HL-60 (cell line): ENCODE measurements around the gene HTR3B.

Source experiments
- DNase-seq, 2 experiments: peaks; one replicate each; pipeline ENCODE4 v3.0.0-alpha.2; 2010 to 2020; ENCODE audit warnings: low read depth in 1 of 2, low spot score in 1 of 2
- H3K27ac ChIP-seq: fragments of 250-450 bp; sonication (Bioruptor Pico); replicated peaks from 2 replicates; pipeline ENCODE4 v1.5.1; 2020; ENCODE audit warnings: mild to moderate bottlenecking, moderate library complexity
- H3K27me3 ChIP-seq: fragments of 250-450 bp; sonication (Bioruptor Pico); 2 replicates; pipeline ENCODE4 v1.5.1; 2021; ENCODE audit warnings: mild to moderate bottlenecking, moderate library complexity; ENCODE audit not compliant: insufficient read depth, poor library complexity, severe bottlenecking
- H3K4me3 ChIP-seq: replicated peaks from 2 replicates; pipeline ENCODE4 v1.5.1; 2011; ENCODE audit warnings: mild to moderate bottlenecking, control low read depth, low read length; ENCODE audit not compliant: insufficient read depth
- GABPA ChIP-seq: IDR thresholded peaks from 2 replicates; pipeline ENCODE4 v1.6.1; 2012; ENCODE audit warnings: low read depth
- POLR2AphosphoS5 ChIP-seq: IDR thresholded peaks from 2 replicates; pipeline ENCODE4 v1.6.1; 2012; ENCODE audit warnings: low read depth
- SPI1 ChIP-seq: IDR thresholded peaks from 2 replicates; pipeline ENCODE4 v1.6.1; 2012; ENCODE audit warnings: low read depth, mild to moderate bottlenecking, borderline replicate concordance
- TF ChIP-seq, protein P1 (sequence below): IDR thresholded peaks from 2 replicates; pipeline ENCODE4 v1.6.1; 2012; ENCODE audit warnings: low read depth; ENCODE audit not compliant: insufficient replicate concordance
- TF ChIP-seq, protein P2 (sequence below): IDR thresholded peaks from one replicate; pipeline ENCODE4 v1.5.1; 2011; ENCODE audit warnings: low read length, control low read depth, inconsistent platforms; ENCODE audit not compliant: insufficient read depth

Gene HTR3B

DNA sequence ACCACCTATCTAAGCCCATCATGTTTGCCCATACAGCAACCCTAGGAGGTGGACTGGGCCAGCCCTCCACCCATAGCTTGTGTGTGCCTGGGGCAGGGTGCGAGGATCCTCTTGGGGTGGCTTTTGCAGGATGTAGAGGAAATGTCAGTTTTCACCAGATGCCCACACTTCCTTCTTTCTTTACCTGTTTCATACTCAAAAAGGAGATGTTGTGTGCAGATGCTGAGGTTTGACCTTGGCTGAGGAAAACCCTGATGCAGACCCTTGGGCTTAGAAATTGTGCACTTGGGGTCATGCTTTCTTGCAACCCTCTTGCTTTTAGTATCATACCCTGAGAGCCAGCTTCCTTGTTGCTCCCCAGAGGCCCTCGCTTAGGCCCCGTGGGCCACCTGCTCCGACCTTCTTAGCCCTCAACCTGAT lies 72.5 kb downstream of the HTR3B start:
- Histone ChIP-seq H3K27ac (no peak overlapping the region), H3K27me3 (no peaks in the 10 kb centered on the region), H3K4me3 (no peak overlapping the region)
- TF ChIP-seq SPI1 (peak; percentile 57; the same call in 1 of the 2 replicates), POLR2AphosphoS5 (no peak)
- peak in 1 of 2 experiments; percentile 39 for DNase-seq

DNA sequence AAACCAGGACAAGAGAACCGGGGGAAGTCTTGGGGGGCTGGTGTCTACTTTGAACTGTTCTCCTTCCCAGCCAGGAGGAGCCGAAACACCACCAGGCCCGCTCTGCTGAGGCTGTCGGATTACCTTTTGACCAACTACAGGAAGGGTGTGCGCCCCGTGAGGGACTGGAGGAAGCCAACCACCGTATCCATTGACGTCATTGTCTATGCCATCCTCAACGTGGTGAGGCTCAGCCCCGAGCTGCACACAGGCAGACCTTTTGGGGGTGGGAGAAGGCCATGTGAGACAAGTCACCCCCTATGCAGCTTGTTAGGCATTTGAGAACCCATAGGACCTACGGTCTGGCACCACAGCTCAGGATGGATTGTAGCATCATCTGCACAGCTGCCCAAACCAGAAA lies 73.1 kb downstream of the HTR3B start:
- no peak for DNase-seq
- no peaks in the 10 kb centered on the region for H3K27me3 ChIP-seq
- TF ChIP-seq, protein P1, sequence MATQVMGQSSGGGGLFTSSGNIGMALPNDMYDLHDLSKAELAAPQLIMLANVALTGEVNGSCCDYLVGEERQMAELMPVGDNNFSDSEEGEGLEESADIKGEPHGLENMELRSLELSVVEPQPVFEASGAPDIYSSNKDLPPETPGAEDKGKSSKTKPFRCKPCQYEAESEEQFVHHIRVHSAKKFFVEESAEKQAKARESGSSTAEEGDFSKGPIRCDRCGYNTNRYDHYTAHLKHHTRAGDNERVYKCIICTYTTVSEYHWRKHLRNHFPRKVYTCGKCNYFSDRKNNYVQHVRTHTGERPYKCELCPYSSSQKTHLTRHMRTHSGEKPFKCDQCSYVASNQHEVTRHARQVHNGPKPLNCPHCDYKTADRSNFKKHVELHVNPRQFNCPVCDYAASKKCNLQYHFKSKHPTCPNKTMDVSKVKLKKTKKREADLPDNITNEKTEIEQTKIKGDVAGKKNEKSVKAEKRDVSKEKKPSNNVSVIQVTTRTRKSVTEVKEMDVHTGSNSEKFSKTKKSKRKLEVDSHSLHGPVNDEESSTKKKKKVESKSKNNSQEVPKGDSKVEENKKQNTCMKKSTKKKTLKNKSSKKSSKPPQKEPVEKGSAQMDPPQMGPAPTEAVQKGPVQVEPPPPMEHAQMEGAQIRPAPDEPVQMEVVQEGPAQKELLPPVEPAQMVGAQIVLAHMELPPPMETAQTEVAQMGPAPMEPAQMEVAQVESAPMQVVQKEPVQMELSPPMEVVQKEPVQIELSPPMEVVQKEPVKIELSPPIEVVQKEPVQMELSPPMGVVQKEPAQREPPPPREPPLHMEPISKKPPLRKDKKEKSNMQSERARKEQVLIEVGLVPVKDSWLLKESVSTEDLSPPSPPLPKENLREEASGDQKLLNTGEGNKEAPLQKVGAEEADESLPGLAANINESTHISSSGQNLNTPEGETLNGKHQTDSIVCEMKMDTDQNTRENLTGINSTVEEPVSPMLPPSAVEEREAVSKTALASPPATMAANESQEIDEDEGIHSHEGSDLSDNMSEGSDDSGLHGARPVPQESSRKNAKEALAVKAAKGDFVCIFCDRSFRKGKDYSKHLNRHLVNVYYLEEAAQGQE = no peak
- TF ChIP-seq SPI1 (no peak), POLR2AphosphoS5 (no peak), GABPA (no peak)
- TF ChIP-seq, protein P2, sequence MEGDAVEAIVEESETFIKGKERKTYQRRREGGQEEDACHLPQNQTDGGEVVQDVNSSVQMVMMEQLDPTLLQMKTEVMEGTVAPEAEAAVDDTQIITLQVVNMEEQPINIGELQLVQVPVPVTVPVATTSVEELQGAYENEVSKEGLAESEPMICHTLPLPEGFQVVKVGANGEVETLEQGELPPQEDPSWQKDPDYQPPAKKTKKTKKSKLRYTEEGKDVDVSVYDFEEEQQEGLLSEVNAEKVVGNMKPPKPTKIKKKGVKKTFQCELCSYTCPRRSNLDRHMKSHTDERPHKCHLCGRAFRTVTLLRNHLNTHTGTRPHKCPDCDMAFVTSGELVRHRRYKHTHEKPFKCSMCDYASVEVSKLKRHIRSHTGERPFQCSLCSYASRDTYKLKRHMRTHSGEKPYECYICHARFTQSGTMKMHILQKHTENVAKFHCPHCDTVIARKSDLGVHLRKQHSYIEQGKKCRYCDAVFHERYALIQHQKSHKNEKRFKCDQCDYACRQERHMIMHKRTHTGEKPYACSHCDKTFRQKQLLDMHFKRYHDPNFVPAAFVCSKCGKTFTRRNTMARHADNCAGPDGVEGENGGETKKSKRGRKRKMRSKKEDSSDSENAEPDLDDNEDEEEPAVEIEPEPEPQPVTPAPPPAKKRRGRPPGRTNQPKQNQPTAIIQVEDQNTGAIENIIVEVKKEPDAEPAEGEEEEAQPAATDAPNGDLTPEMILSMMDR = no peak
- H3K4me3 ChIP-seq = no peak overlapping the region
- no peak overlapping the region for H3K27ac ChIP-seq

DNA sequence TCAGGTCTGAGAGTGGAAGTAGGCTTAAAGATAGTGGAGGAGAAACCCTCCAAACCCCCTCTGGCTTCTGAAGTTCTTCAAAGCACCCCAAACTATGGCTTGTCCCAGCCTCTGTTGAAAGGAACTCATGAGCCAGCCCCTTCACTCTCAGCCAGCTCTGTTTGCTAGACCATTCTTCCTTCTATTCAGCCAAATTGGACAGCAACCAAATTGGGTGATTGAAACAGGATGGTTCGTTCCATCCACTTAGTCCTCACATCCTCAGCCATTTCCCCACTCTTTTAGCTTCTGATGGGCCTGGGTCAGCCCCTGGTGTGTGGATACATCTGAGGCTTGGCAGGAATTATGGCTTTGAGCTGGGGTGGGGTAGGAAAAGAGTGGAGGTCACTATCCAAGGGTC lies 74.8 kb downstream of the HTR3B start:
- DNase-seq = no peak
- no peak for TF ChIP-seq POLR2AphosphoS5
- TF ChIP-seq, protein P1 = peak; percentile 56
- no peak for TF ChIP-seq SPI1
- TF ChIP-seq, protein P2 = no peak
- no peak for TF ChIP-seq GABPA
- Histone ChIP-seq H3K27me3 (no peaks in the 10 kb centered on the region), H3K4me3 (no peak overlapping the region), H3K27ac (no peak overlapping the region)

GRCh38 chr11:113980785-113981184 lies 76.2 kb downstream of the HTR3B start:
- no peak for DNase-seq
- TF ChIP-seq, protein P2 = no peak
- TF ChIP-seq, protein P1 = no peak
- TF ChIP-seq SPI1 (no peak), GABPA (no peak), POLR2AphosphoS5 (no peak)
- no peaks in the 10 kb centered on the region for H3K27me3 ChIP-seq
- no peak overlapping the region for H3K27ac ChIP-seq
- H3K4me3 ChIP-seq = no peak overlapping the region
